H1 (cell line): Measurements from ENCODE around the gene PCED1B. TPM values are rescaled to one million over a fixed set of nuclear protein-coding genes. Genes with fewer than 3 reads are reported as not detected.

Experiments
- CTCF ChIA-PET: fragments of 300-600 bp; sonication (Branson Sonifier 250); formaldehyde crosslinking; loops from one replicate; lab custom pipeline; 2021; ENCODE audit not compliant: partially characterized antibody; lab: Charles Lee
- POLR2A ChIA-PET: fragments of 300-600 bp; sonication (Branson Sonifier 250); formaldehyde crosslinking; loops from one replicate; lab custom pipeline; 2021; ENCODE audit warnings: inconsistent platforms; ENCODE audit not compliant: partially characterized antibody; lab: Charles Lee
- DNase-seq, 2 experiments: peaks; one replicate each; pipeline versions ENCODE4 v3.0.0 to v3.0.0-alpha.2; 2010 to 2022; ENCODE audit warnings: low spot score in 2 of 2, low read depth in 1 of 2, mixed read lengths in 1 of 2
- FAIRE-seq: peaks from 2 replicates; lab custom pipeline; 2011; peaks lifted over from hg19 to GRCh38; lab: Jason Lieb, UNC
- H2AFZ ChIP-seq: 2 replicates; pipeline ENCODE4 v1.8.1; 2012; ENCODE audit warnings: low read length, inconsistent platforms
- H2AK5ac ChIP-seq: 2 replicates; pipeline ENCODE4 v1.6.1; 2013; ENCODE audit warnings: low read depth, low read length
- H2BK120ac ChIP-seq: replicated peaks from 2 replicates; pipeline ENCODE3; 2013; ENCODE audit warnings: low read depth, low read length, inconsistent platforms
- H2BK12ac ChIP-seq: 2 replicates; pipeline ENCODE4 v1.6.1; 2013; ENCODE audit warnings: low read depth, low read length
- H2BK15ac ChIP-seq: 2 replicates; pipeline ENCODE4 v1.6.1; 2013; ENCODE audit warnings: low read length
- H2BK20ac ChIP-seq: 2 replicates; pipeline ENCODE4 v1.6.1; 2013; ENCODE audit warnings: low read length
- H2BK5ac ChIP-seq: 2 replicates; pipeline ENCODE4 v1.6.1; 2013; ENCODE audit warnings: low read depth, low read length
- H3K14ac ChIP-seq: 2 replicates; pipeline ENCODE4 v1.6.1; 2013; ENCODE audit warnings: inconsistent platforms; ENCODE audit not compliant: insufficient read length
- H3K18ac ChIP-seq: 2 replicates; pipeline ENCODE4 v1.6.1; 2013; ENCODE audit warnings: low read length; ENCODE audit errors: extremely low read depth
- H3K23ac ChIP-seq: 2 replicates; pipeline ENCODE4 v1.6.1; 2013; ENCODE audit warnings: inconsistent platforms; ENCODE audit not compliant: insufficient read length
- H3K23me2 ChIP-seq: 2 replicates; pipeline ENCODE4 v1.6.1; 2013; ENCODE audit warnings: low read depth, low read length
- H3K27ac ChIP-seq: 2 replicates; pipeline ENCODE4 v1.6.1; 2011; ENCODE audit warnings: low read depth, low read length, inconsistent platforms
- H3K27me3 ChIP-seq, 4 experiments: replicated peaks in 1 of 4; 1 replicate in 1 of 4; 2 replicates in 3 of 4; pipeline versions ENCODE4 v1.6.1 to v1.8.1; 2011 to 2013; ENCODE audit warnings: low read length in 3 of 4, mild to moderate bottlenecking in 3 of 4, inconsistent platforms in 2 of 4, mixed read lengths in 2 of 4, moderate library complexity in 1 of 4; ENCODE audit not compliant: control insufficient read depth in 3 of 4, insufficient read depth in 3 of 4; ENCODE audit errors: extremely low read depth in 1 of 4
- H3K36me3 ChIP-seq, 4 experiments: 2 replicates each; pipeline versions ENCODE4 v1.6.1 to v1.8.1; 2011 to 2013; ENCODE audit warnings: mild to moderate bottlenecking in 4 of 4, low read length in 3 of 4, moderate library complexity in 2 of 4, control low read depth in 1 of 4, inconsistent platforms in 1 of 4; ENCODE audit not compliant: insufficient read depth in 4 of 4, control insufficient read depth in 2 of 4
- H3K4ac ChIP-seq: replicated peaks from 2 replicates; pipeline ENCODE3; 2013; ENCODE audit warnings: low read length, low read depth, mixed read lengths, inconsistent platforms; ENCODE audit not compliant: insufficient read length
- H3K4me1 ChIP-seq, 4 experiments: replicated peaks in 1 of 4; 1 replicate in 1 of 4; 2 replicates in 3 of 4; pipeline versions ENCODE4 v1.6.1 to v1.8.1; 2011 to 2013; ENCODE audit warnings: low read length in 3 of 4, inconsistent platforms in 2 of 4, mixed read lengths in 1 of 4; ENCODE audit not compliant: insufficient read depth in 4 of 4, control insufficient read depth in 3 of 4
- H3K4me2 ChIP-seq, 2 experiments: 2 replicates each; pipeline versions ENCODE4 v1.6.1 to v1.8.1; 2011 to 2013; ENCODE audit warnings: low read depth in 2 of 2, low read length in 2 of 2, control low read depth in 1 of 2, inconsistent platforms in 1 of 2, mild to moderate bottlenecking in 1 of 2; ENCODE audit not compliant: insufficient read depth in 1 of 2
- H3K4me3 ChIP-seq, 4 experiments: fragments of 200-600, 300-600 bp in 1 of 4; sonication (generic), shearing (Covaris generic), sonication (Bioruptor Twin) in 1 of 4; 2 replicates each; pipeline versions ENCODE4 v1.5.1 to v1.8.1; 2011 to 2016; ENCODE audit warnings: low read length in 4 of 4, low read depth in 3 of 4, control low read depth in 2 of 4, inconsistent platforms in 2 of 4, mild to moderate bottlenecking in 2 of 4, mixed read lengths in 1 of 4, moderate library complexity in 1 of 4; ENCODE audit not compliant: insufficient read depth in 2 of 4; ENCODE audit errors: extremely low read depth in 1 of 4
- H3K56ac ChIP-seq: replicated peaks from 2 replicates; pipeline ENCODE3; 2013; ENCODE audit warnings: low read depth, mild to moderate bottlenecking, mixed read lengths, low read length, inconsistent platforms; ENCODE audit not compliant: insufficient read length
- H3K79me1 ChIP-seq: 2 replicates; pipeline ENCODE4 v1.6.1; 2013; ENCODE audit warnings: low read depth, low read length, control low read depth
- H3K79me2 ChIP-seq, 2 experiments: 2 replicates each; pipeline versions ENCODE4 v1.6.1 to v1.8.1; 2012 to 2013; ENCODE audit warnings: low read length in 2 of 2, mild to moderate bottlenecking in 2 of 2, inconsistent platforms in 1 of 2; ENCODE audit not compliant: insufficient read depth in 2 of 2, control insufficient read depth in 1 of 2
- H3K9ac ChIP-seq, 4 experiments: replicated peaks in 1 of 4; 1 replicate in 1 of 4; 2 replicates in 3 of 4; pipeline versions ENCODE4 v1.6.1 to v1.8.1; 2011 to 2013; ENCODE audit warnings: low read depth in 3 of 4, low read length in 3 of 4, control low read depth in 2 of 4, mild to moderate bottlenecking in 2 of 4, moderate library complexity in 2 of 4, inconsistent platforms in 1 of 4; ENCODE audit errors: extremely low read depth in 1 of 4
- H3K9me3 ChIP-seq, 2 experiments: 2 replicates each; pipeline versions ENCODE4 v1.6.1 to v1.8.1; 2012 to 2013; ENCODE audit warnings: mild to moderate bottlenecking in 2 of 2, moderate library complexity in 2 of 2, control low read depth in 1 of 2, inconsistent platforms in 1 of 2, low read depth in 1 of 2, low read length in 1 of 2, mixed read lengths in 1 of 2; ENCODE audit not compliant: insufficient read depth in 2 of 2
- H4K20me1 ChIP-seq, 2 experiments: replicated peaks in 1 of 2; 2 replicates each; pipeline versions ENCODE3 to v1.8.1; 2011 to 2013; ENCODE audit warnings: inconsistent platforms in 2 of 2, low read length in 2 of 2, mild to moderate bottlenecking in 1 of 2; ENCODE audit not compliant: insufficient read depth in 2 of 2, control insufficient read depth in 1 of 2
- H4K5ac ChIP-seq: 2 replicates; pipeline ENCODE4 v1.6.1; 2013; ENCODE audit warnings: low read length, low read depth, mixed read lengths, inconsistent platforms; ENCODE audit not compliant: insufficient read length
- H4K8ac ChIP-seq: 2 replicates; pipeline ENCODE4 v1.8.0; 2013; ENCODE audit warnings: mild to moderate bottlenecking, moderate library complexity, low read length, inconsistent platforms; ENCODE audit not compliant: insufficient read depth; ENCODE audit errors: extremely low read depth
- H4K91ac ChIP-seq: replicated peaks from 2 replicates; pipeline ENCODE3; 2013; ENCODE audit warnings: low read length, mixed read lengths, inconsistent platforms; ENCODE audit not compliant: insufficient read length
- CHD1 ChIP-seq: IDR thresholded peaks from 2 replicates; pipeline ENCODE4 v1.6.1; 2012; ENCODE audit warnings: low read depth, low read length, improper control_type of control experiment
- EGR1 ChIP-seq: IDR thresholded peaks from 2 replicates; pipeline ENCODE4 v1.6.1; 2011; ENCODE audit warnings: low read depth, low read length, borderline replicate concordance
- EP300 ChIP-seq, 2 experiments: IDR thresholded peaks; 1 replicate in 1 of 2; 2 replicates in 1 of 2; pipeline ENCODE4 v1.6.1; 2011 to 2012; ENCODE audit warnings: low read depth in 2 of 2, low read length in 2 of 2, mild to moderate bottlenecking in 2 of 2, borderline replicate concordance in 1 of 2, inconsistent platforms in 1 of 2, moderate library complexity in 1 of 2
- EZH2 ChIP-seq: fragments of 200-600 bp; sonication (generic); IDR thresholded peaks from 2 replicates; pipeline ENCODE4 v1.7.1; 2012; ENCODE audit warnings: low read depth, mild to moderate bottlenecking, moderate library complexity, low read length, inconsistent platforms; ENCODE audit not compliant: severe bottlenecking
- GABPA ChIP-seq: IDR thresholded peaks from 2 replicates; pipeline ENCODE4 v1.6.1; 2011; ENCODE audit warnings: mild to moderate bottlenecking, low read length, moderate library complexity, borderline replicate concordance; ENCODE audit not compliant: insufficient read depth
- GTF2F1 ChIP-seq: IDR thresholded peaks from 2 replicates; pipeline ENCODE4 v1.6.1; 2012; ENCODE audit warnings: low read depth, low read length, improper control_type of control experiment, borderline replicate concordance
- HDAC2 ChIP-seq, 2 experiments: fragments of 300-600 bp in 1 of 2; sonication (generic) in 1 of 2; IDR thresholded peaks; 2 replicates each; pipeline ENCODE4 v1.6.1; 2011 to 2012; ENCODE audit warnings: low read depth in 2 of 2, low read length in 2 of 2, mild to moderate bottlenecking in 2 of 2, moderate library complexity in 2 of 2, borderline replicate concordance in 1 of 2, inconsistent platforms in 1 of 2
- HDAC6 ChIP-seq: IDR thresholded peaks from one replicate; pipeline ENCODE4 v1.7.1; 2012; ENCODE audit warnings: low read depth, mild to moderate bottlenecking, inconsistent platforms, low read length, moderate library complexity
- KDM4A ChIP-seq: IDR thresholded peaks from one replicate; pipeline ENCODE4 v1.7.1; 2012; ENCODE audit warnings: low read depth, mild to moderate bottlenecking, moderate library complexity, low read length, inconsistent platforms; ENCODE audit not compliant: severe bottlenecking
- KDM5A ChIP-seq: fragments of 200-600 bp; IDR thresholded peaks from 2 replicates; pipeline ENCODE4 v1.7.1; 2012; ENCODE audit warnings: mild to moderate bottlenecking, low read length, inconsistent platforms, mixed read lengths
- PHF8 ChIP-seq: fragments of 200-600 bp; sonication (generic); conservative IDR thresholded peaks from 2 replicates; pipeline ENCODE4 v1.7.1; 2012; ENCODE audit warnings: low read depth, mild to moderate bottlenecking, inconsistent platforms, low read length, moderate library complexity
- POU5F1 ChIP-seq: IDR thresholded peaks from 2 replicates; pipeline ENCODE4 v1.6.1; 2011; ENCODE audit warnings: low read depth, mild to moderate bottlenecking, low read length, moderate library complexity
- RBBP5 ChIP-seq: IDR thresholded peaks from 2 replicates; pipeline ENCODE4 v1.7.1; 2012; ENCODE audit warnings: low read depth, mild to moderate bottlenecking, inconsistent platforms, low read length, moderate library complexity, borderline replicate concordance
- TAF7 ChIP-seq: optimal IDR thresholded peaks from 2 replicates; pipeline ENCODE3; 2011; ENCODE audit warnings: low read depth, mild to moderate bottlenecking, inconsistent platforms, low read length, moderate library complexity, borderline replicate concordance
- ZNF274 ChIP-seq: IDR thresholded peaks from 2 replicates; pipeline ENCODE4 v1.7.0; 2012; ENCODE audit warnings: low read length, borderline replicate concordance; ENCODE audit errors: extremely low read depth
- polyA plus RNA-seq, 7 experiments: library from polyadenylated mRNA; depleted of rRNA in 3 of 7; stranded (reverse) in 5 of 7; unstranded in 2 of 7; fragments of >200 nt in 5 of 7; fragments of 200-250 nt in 2 of 7; gene quantifications; 1 replicate in 5 of 7; 2 replicates in 1 of 7; 4 replicates in 1 of 7; pipeline versions ENCODE4 v1.2.1 to v1.2.3, GENCODE V29; 2011 to 2013; ENCODE audit warnings: missing spikeins in 2 of 7, mixed read lengths in 2 of 7
- total RNA-seq: library from RNA; stranded (reverse); fragmentation: NEBNext Ultra II Directional; extraction: Animal tissue kit (Norgen Biotek cat#: 25700); gene quantifications from 2 replicates; pipeline ENCODE4 v1.2.1, GENCODE V29; 2021

Gene PCED1B
- total and polyA plus RNA-seq, 2 of the 8 experiments (the other 6 are each of a cell fraction or from before 2014, with no cell fraction given), result 4.7 to 5.4 TPM

DNA sequence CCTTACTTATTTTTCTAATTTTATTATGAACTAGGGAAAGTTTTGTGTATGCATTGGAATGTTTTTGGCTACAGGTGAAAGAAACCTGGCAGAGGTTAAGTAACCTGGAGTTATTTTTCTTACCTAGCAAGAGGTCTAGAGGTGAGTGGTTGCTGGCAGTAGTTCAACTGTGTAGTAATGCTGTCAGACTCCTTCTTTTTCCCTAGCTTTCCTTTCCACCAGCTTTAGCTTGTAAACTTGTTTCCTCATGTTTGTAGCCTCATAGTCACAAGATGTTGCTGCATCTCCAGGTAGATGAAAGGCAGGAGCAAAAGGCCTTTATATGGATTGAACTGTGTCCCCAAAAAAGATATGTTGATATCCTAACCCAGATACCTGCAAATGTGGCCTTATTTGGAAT is 105.4 kb downstream of the PCED1B start:
- Histone ChIP-seq H3K4ac (no peak overlapping the region), H3K27ac (no peak overlapping the region), H3K18ac (no peak overlapping the region), H3K9me3 (no peaks in the 10 kb centered on the region), H3K36me3 (no peaks in the 10 kb centered on the region; a peak in 1 of 8 replicates), H2BK20ac (no peak overlapping the region), H2BK5ac (no peak overlapping the region), H3K9ac (no peak overlapping the region), H3K23ac (no peak overlapping the region), H4K20me1 (no peaks in the 10 kb centered on the region), H3K27me3 (no peaks in the 10 kb centered on the region), H3K4me2 (no peak overlapping the region), H4K8ac (no peak overlapping the region), H2BK120ac (no peak overlapping the region), H3K79me2 (no peaks in the 10 kb centered on the region), H4K91ac (no peak overlapping the region), H3K4me3 (no peak overlapping the region), H2BK15ac (no peak overlapping the region), H3K14ac (no peak overlapping the region), H3K4me1 (peaks cover 0 to 2% (median 0%) of the 10 kb centered on the region in 4 experiments; a peak in 1 of 7 replicates), H3K79me1 (no peaks in the 10 kb centered on the region), H3K56ac (no peak overlapping the region), H2BK12ac (no peak overlapping the region), H2AK5ac (no peak overlapping the region), H2AFZ (no peak overlapping the region), H3K23me2 (no peaks in the 10 kb centered on the region), H4K5ac (no peak overlapping the region)
- POLR2A ChIA-PET, result no interaction called here
- CTCF ChIA-PET, result interaction anchor here (1.2 to 1.6 kb wide), 2 partner anchors 19 to 41 kb away, joined by 3 to 7 read pairs; no protein-coding TSS in a partner anchor
- FAIRE-seq, result no peak
- DNase-seq, result no peak
- no peak for TF ChIP-seq CHD1
- TF ChIP-seq EP300 (IDR thresholded peaks at IDR 0.05; ENCODE audit: borderline replicate concordance in 1 of 2, low read depth in 2 of 2, low read length in 2 of 2), result no peak
- TF ChIP-seq KDM5A, result no peak
- TF ChIP-seq HDAC6, result no peak
- TF ChIP-seq EGR1, result no peak
- no peak for TF ChIP-seq RBBP5
- TF ChIP-seq POU5F1, result no peak
- TF ChIP-seq PHF8, result no peak
- no peak for TF ChIP-seq TAF7
- no peak for TF ChIP-seq HDAC2 (IDR thresholded peaks at IDR 0.05; ENCODE audit: borderline replicate concordance in 1 of 2, low read depth in 2 of 2, low read length in 2 of 2)
- TF ChIP-seq GTF2F1, result no peak
- TF ChIP-seq EZH2, result no peak
- TF ChIP-seq GABPA, result no peak
- no peak for TF ChIP-seq KDM4A
- TF ChIP-seq ZNF274, result no peak
